Kidney epithelial cell (primary cell): ENCODE results near the gene ARF1. TPM values are rescaled to one million over a fixed set of nuclear protein-coding genes. Genes with fewer than 3 reads are reported as not detected.

ENCODE experiments used
- DNase-seq: peaks from one replicate; pipeline ENCODE4 v3.0.0-alpha.2; 2010; ENCODE audit warnings: low read depth
- H3K27me3 ChIP-seq: 2 replicates; pipeline ENCODE4 v1.6.0; 2011; ENCODE audit warnings: low read length; ENCODE audit not compliant: control insufficient read depth, insufficient read depth
- H3K36me3 ChIP-seq: 2 replicates; pipeline ENCODE4 v1.5.1; 2011; ENCODE audit warnings: low read length; ENCODE audit not compliant: control insufficient read depth, insufficient read depth
- H3K4me3 ChIP-seq: 2 replicates; pipeline ENCODE4 v1.5.1; 2011; ENCODE audit warnings: low read depth, mild to moderate bottlenecking, control low read depth, low read length
- CTCF ChIP-seq: IDR thresholded peaks from 2 replicates; pipeline ENCODE4 v1.5.1; 2011; ENCODE audit warnings: mild to moderate bottlenecking, moderate library complexity, low read length, control low read depth, inconsistent platforms; ENCODE audit not compliant: insufficient read depth, poor library complexity, severe bottlenecking
- total RNA-seq: library from RNA; depleted of rRNA; stranded (reverse); fragments of >200 nt; gene quantifications from 2 replicates; pipeline ENCODE4 v1.2.3, GENCODE V29; 2015

The ARF1 gene
- total RNA-seq, 1 donor from 2014 or later: 479 TPM

- no peak for DNase-seq
- H3K4me3 ChIP-seq: no peak overlapping the region
- no peak for TF ChIP-seq CTCF
- no peaks in the 10 kb centered on the region for H3K36me3 ChIP-seq
- H3K27me3 ChIP-seq: peaks cover 29% of the 10 kb centered on the region
Observed at GRCh38 chr1:228042508-228042907, 40.0 kb upstream of the ARF1 start.

GRCh38 chr1:228043281-228043848 lies 39.1 kb upstream of the ARF1 start:
- H3K27me3 ChIP-seq: peaks cover 20% of the 10 kb centered on the region
- DNase-seq: peak; percentile 10
- no peak overlapping the region for H3K4me3 ChIP-seq
- H3K36me3 ChIP-seq: no peaks in the 10 kb centered on the region
- TF ChIP-seq CTCF: no peak

GRCh38 chr1:228044961-228045360 lies 37.5 kb upstream of the ARF1 start:
- H3K27me3 ChIP-seq: peaks cover 7% of the 10 kb centered on the region
- no peak overlapping the region for H3K4me3 ChIP-seq
- H3K36me3 ChIP-seq: no peaks in the 10 kb centered on the region
- TF ChIP-seq CTCF: no peak
- no peak for DNase-seq

- no peak for DNase-seq
- Histone ChIP-seq H3K36me3 (no peaks in the 10 kb centered on the region), H3K4me3 (no peak overlapping the region), H3K27me3 (peaks cover 8% of the 10 kb centered on the region)
- TF ChIP-seq CTCF: no peak
Observed at GRCh38 chr1:228045405-228045804, 37.1 kb upstream of the ARF1 start.

GRCh38 chr1:228045871-228046270 lies 36.6 kb upstream of the ARF1 start:
- TF ChIP-seq CTCF: no peak
- no peaks in the 10 kb centered on the region for H3K36me3 ChIP-seq
- no peak for DNase-seq
- peaks cover 8% of the 10 kb centered on the region for H3K27me3 ChIP-seq
- H3K4me3 ChIP-seq: no peak overlapping the region

- H3K4me3 ChIP-seq: no peak overlapping the region
- no peak for TF ChIP-seq CTCF
Observed at GRCh38 chr1:228046421-228047182, 35.9 kb upstream of the ARF1 start.

More at GRCh38 chr1:228046421-228047182, 35.9 kb upstream of the ARF1 start:
- DNase-seq: no peak
- no peaks in the 10 kb centered on the region for H3K36me3 ChIP-seq
- peaks cover 5% of the 10 kb centered on the region for H3K27me3 ChIP-seq
